Breast epithelium (tissue), 4 donors: ENCODE data around the gene MIOS. TPM values are rescaled to one million over a fixed set of nuclear protein-coding genes. Genes with fewer than 3 reads are reported as not detected.

Experiments
- DNase-seq, 2 donors: peaks; one replicate each; pipeline ENCODE4 v3.0.0-alpha.2; 2019; ENCODE audit warnings: low spot score in 2 of 2
- H3K27ac ChIP-seq, 2 donors: fragments of 200-600 bp; sonication (generic) in 1 of 2; one replicate each; pipeline ENCODE4 v1.5.1; 2016 to 2019; ENCODE audit warnings: mild to moderate bottlenecking in 1 of 2
- H3K27me3 ChIP-seq, 2 donors: fragments of 200-600 bp; sonication (generic) in 1 of 2; one replicate each; pipeline versions ENCODE4 v1.5.1 to v1.6.0; 2017 to 2019; ENCODE audit warnings: control low read depth in 1 of 2, mild to moderate bottlenecking in 1 of 2
- H3K36me3 ChIP-seq: fragments of 200-600 bp; one replicate; pipeline ENCODE4 v1.5.1; 2019
- H3K4me1 ChIP-seq, 2 donors: fragments of 200-600 bp; sonication (generic); one replicate each; pipeline ENCODE4 v1.5.1; 2016 to 2019; ENCODE audit warnings: control low read depth in 1 of 2
- H3K4me3 ChIP-seq, 3 donors: fragments of 200-600 bp; sonication (generic); 1 replicate in 2 of 3; 2 replicates in 1 of 3; pipeline ENCODE4 v1.5.1; 2016 to 2019; ENCODE audit warnings: mild to moderate bottlenecking in 3 of 3, moderate library complexity in 2 of 3
- H3K9me3 ChIP-seq, 2 donors: fragments of 200-600 bp; sonication (generic) in 1 of 2; one replicate each; pipeline ENCODE4 v1.5.1; 2016 to 2019; ENCODE audit warnings: control low read depth in 1 of 2
- CTCF ChIP-seq, 3 donors: fragments of 450-650 bp; IDR thresholded peaks; one replicate each; pipeline ENCODE4 v1.5.1; 2016 to 2017; ENCODE audit warnings: antibody characterized with exemption in 3 of 3, mild to moderate bottlenecking in 3 of 3, moderate library complexity in 3 of 3
- POLR2A ChIP-seq: fragments of 450-650 bp; IDR thresholded peaks from one replicate; pipeline ENCODE4 v1.6.1; 2016; ENCODE audit warnings: antibody characterized with exemption, mild to moderate bottlenecking, moderate library complexity
- POLR2AphosphoS5 ChIP-seq, 3 donors: sonication (generic); formaldehyde crosslinking; IDR thresholded peaks; one replicate each; pipeline ENCODE4 v1.6.1; 2017; ENCODE audit warnings: antibody characterized with exemption in 3 of 3
- intact Hi-C: fragments of 100-400 bp; cut with DNase I; formaldehyde crosslinking; loops from one replicate; pipeline ENCODE4 v1.15.1; 2023; ENCODE audit warnings: low total_unique reads
- total RNA-seq, 3 donors: library from RNA; depleted of rRNA; stranded (reverse); fragments of >200 nt; gene quantifications; one replicate each; pipeline ENCODE4 v1.1.0, GENCODE V29; 2016

The MIOS gene
- total RNA-seq, 3 donors from 2014 or later: 35.0 to 59.9 (median 56.7) TPM

GRCh38 chr7:7565746-7566650 is 686 bp upstream of the MIOS start:
- DNase-seq: no peak
- intact Hi-C loops: no loop called here
- H3K27me3 ChIP-seq: no peaks in the 10 kb centered on the region
- peaks cover 0 to 22% of the 10 kb centered on the region in 2 donors for H3K4me1 ChIP-seq
- no peaks in the 10 kb centered on the region for H3K36me3 ChIP-seq
- H3K27ac ChIP-seq: peak overlapping the region; percentile 94 to 95
- peak overlapping the region; percentile 69 to 87 (median 81) for H3K4me3 ChIP-seq
- TF ChIP-seq POLR2A (no peak), CTCF (IDR thresholded peaks at IDR 0.05) (no peak), POLR2AphosphoS5 (IDR thresholded peaks at IDR 0.05) (peak in 1 of 3 donors; percentile 30)
- H3K9me3 ChIP-seq: no peaks in the 10 kb centered on the region

- Histone ChIP-seq H3K27me3 (no peaks in the 10 kb centered on the region), H3K36me3 (no peaks in the 10 kb centered on the region), H3K4me1 (peaks cover 0 to 20% of the 10 kb centered on the region in 2 donors), H3K27ac (peak overlapping the region in 1 of 2 donors; percentile 94), H3K9me3 (no peaks in the 10 kb centered on the region), H3K4me3 (peak overlapping the region; percentile 69 to 87 (median 81))
- DNase-seq: no peak
- TF ChIP-seq POLR2AphosphoS5 (IDR thresholded peaks at IDR 0.05): no peak
- TF ChIP-seq CTCF (IDR thresholded peaks at IDR 0.05): no peak
- TF ChIP-seq POLR2A: no peak
- intact Hi-C loops: no loop called here
Measured at GRCh38 chr7:7567898-7568531, 1.3 kb downstream of the MIOS start.

GRCh38 chr7:7568553-7568952 is 1.9 kb downstream of the MIOS start:
- peak overlapping the region in 1 of 3 donors; percentile 87 for H3K4me3 ChIP-seq
- TF ChIP-seq CTCF (IDR thresholded peaks at IDR 0.05): no peak
- DNase-seq: no peak
- no peaks in the 10 kb centered on the region for H3K36me3 ChIP-seq
- peaks cover 0 to 15% of the 10 kb centered on the region in 2 donors for H3K4me1 ChIP-seq
- intact Hi-C loops: no loop called here
- no peaks in the 10 kb centered on the region for H3K9me3 ChIP-seq
- no peak overlapping the region for H3K27ac ChIP-seq
- H3K27me3 ChIP-seq: no peaks in the 10 kb centered on the region

- intact Hi-C loops: no loop called here
- H3K27ac ChIP-seq: no peak overlapping the region
- TF ChIP-seq POLR2A (no peak), POLR2AphosphoS5 (IDR thresholded peaks at IDR 0.05) (no peak), CTCF (IDR thresholded peaks at IDR 0.05) (no peak)
- H3K4me3 ChIP-seq: no peak overlapping the region
- no peak for DNase-seq
- H3K27me3 ChIP-seq: no peaks in the 10 kb centered on the region
- H3K36me3 ChIP-seq: no peaks in the 10 kb centered on the region
- no peaks in the 10 kb centered on the region for H3K9me3 ChIP-seq
- peaks cover 0 to 11% of the 10 kb centered on the region in 2 donors for H3K4me1 ChIP-seq
Measured at GRCh38 chr7:7569081-7569527, 2.4 kb downstream of the MIOS start.

GRCh38 chr7:7569615-7570014 is 2.9 kb downstream of the MIOS start:
- no peak for TF ChIP-seq POLR2AphosphoS5 (IDR thresholded peaks at IDR 0.05)
- TF ChIP-seq CTCF (IDR thresholded peaks at IDR 0.05): no peak
- TF ChIP-seq POLR2A: no peak
- H3K4me3 ChIP-seq: no peak overlapping the region
- no peaks in the 10 kb centered on the region for H3K9me3 ChIP-seq
- H3K27ac ChIP-seq: no peak overlapping the region
- DNase-seq: no peak
- no peaks in the 10 kb centered on the region for H3K36me3 ChIP-seq
- H3K27me3 ChIP-seq: no peaks in the 10 kb centered on the region
- H3K4me1 ChIP-seq: peaks cover 0 to 11% of the 10 kb centered on the region in 2 donors
- intact Hi-C loops: no loop called here
